Heart right ventricle (tissue), 16 donors: ENCODE data around the gene RSPH3. TPM values are rescaled to one million over a fixed set of nuclear protein-coding genes. Genes with fewer than 3 reads are reported as not detected.

Experiments used
- ATAC-seq, 8 donors: fragments of 200-7000 bp; cut with Tn5 transposase; one replicate each; pipeline ENCODE4 v1.9.1; 2020; ENCODE audit warnings: mild to moderate bottlenecking in 8 of 8, moderate library complexity in 8 of 8, moderate number of reproducible peaks in 1 of 8
- DNase-seq, 2 donors: peaks; one replicate each; pipeline ENCODE4 v3.0.0-alpha.2; 2020
- H3K27ac ChIP-seq, 10 donors: fragments of 200-600 bp; sonication (generic) in 2 of 10; one replicate each; pipeline versions ENCODE4 v1.5.0 to v1.8.0; 2020 to 2022; ENCODE audit warnings: mild to moderate bottlenecking in 3 of 10
- H3K27me3 ChIP-seq, 7 donors: fragments of 200-600 bp; one replicate each; pipeline ENCODE4 v1.8.0; 2021 to 2022; ENCODE audit warnings: mild to moderate bottlenecking in 2 of 7
- H3K36me3 ChIP-seq, 9 donors: fragments of 200-600 bp; sonication (generic) in 1 of 9; one replicate each; pipeline versions ENCODE4 v1.5.0 to v1.8.0; 2020 to 2022; ENCODE audit warnings: mild to moderate bottlenecking in 2 of 9
- H3K4me1 ChIP-seq, 9 donors: fragments of 200-600 bp; sonication (generic) in 1 of 9; one replicate each; pipeline versions ENCODE4 v1.5.0 to v1.8.0; 2020 to 2022; ENCODE audit warnings: mild to moderate bottlenecking in 4 of 9
- H3K4me3 ChIP-seq, 10 donors: fragments of 200-600 bp; sonication (generic) in 2 of 10; one replicate each; pipeline versions ENCODE4 v1.5.0 to v1.8.0; 2020 to 2022; ENCODE audit warnings: mild to moderate bottlenecking in 7 of 10, moderate library complexity in 2 of 10
- H3K9me3 ChIP-seq, 11 donors: fragments of 200-600 bp in 10 of 11; sonication (generic) in 2 of 11; one replicate each; pipeline versions ENCODE4 v1.5.0 to v1.8.0; 2013 to 2022; ENCODE audit warnings: mild to moderate bottlenecking in 2 of 11, control low read depth in 1 of 11, moderate library complexity in 1 of 11
- WGBS, 2 donors: extraction: QIAGEN DNeasy Blood & Tissue Kit; methylation state at CpG; one replicate each; pipeline ENCODE4 v1.1.7; 2013; ENCODE audit warnings: inconsistent platforms in 1 of 2; 5-methylcytosine and 5-hydroxymethylcytosine counted together
- intact Hi-C, 10 donors: fragments of 100-400 bp; cut with DNase I; formaldehyde crosslinking; loops; one replicate each; pipeline versions ENCODE4 v1.11.1 to v1.14.2; 2022
- polyA plus RNA-seq, 2 donors: library from polyadenylated mRNA; stranded (reverse); fragments of 200-250 nt; gene quantifications; one replicate each; pipeline ENCODE4 v1.2.3, GENCODE V29; 2013
- total RNA-seq, 10 donors: library from RNA; stranded (reverse); fragmentation: NEBNext Ultra II Directional in 3 of 10; extraction: Animal tissue kit (Norgen Biotek cat#: 25700) in 3 of 10; gene quantifications; one replicate each; pipeline versions ENCODE4 v1.2.1 to v1.2.4, GENCODE V29; 2021 to 2023
- TF ChIP-seq, protein P1 (sequence below), 9 donors: fragments of 200-600 bp; sonication (generic) in 2 of 9; IDR thresholded peaks; one replicate each; pipeline versions ENCODE4 v1.5.0 to v1.8.0; 2021 to 2022; ENCODE audit warnings: antibody characterized with exemption in 9 of 9, mild to moderate bottlenecking in 5 of 9, moderate library complexity in 1 of 9
- donor health status: Arrhythmogenic right ventricular cardiomyopathy.
- donor health status: ischemic (EF 13 %, LVEDD 7.1; RV severe dilation, severe dysfunction).
- donor health status: healthy with polysubstance abuse.
- donor health status: DM: no; HTN: yes; CAD: no.
- donor health status: DM: no; HTN: no; CAD: no.
- donor health status: ischemic (EF 25% LVEDD 6.9; RV normal size, moderate dysfunction).
- donor health status: ischemic (EF 25% LVEDD 5.7; RV mildly dilated, moderate dysfunction).
- donor health status: healthy.
- donor health status: DM: yes; HTN: yes; CAD: no.
- donor health status: Ischemic cardiomyopathy.
- donor health status: ischemic (EF 35%, LVEDD 5.7; RV mildly dilated, moderate dysfunction).
- donor health status: nonischemic (EF 11% LVEDD 7.7; RV severe dilation, severe dysfunction).
- donor health status: DM: yes; HTN: yes; CAD: no.
- donor health status: PGD.
- donor health status: ischemic (EF 29% LVEDD 5.4; RV normal size, mild dysfunction).
- donor health status: nonischemic (EF 23%, LVEDD 6.1; RV moderate dilation, normal function).

RSPH3 gene
- total and polyA plus RNA-seq, 12 donors: 2.3 to 11.7 (median 10.1) TPM

DNA sequence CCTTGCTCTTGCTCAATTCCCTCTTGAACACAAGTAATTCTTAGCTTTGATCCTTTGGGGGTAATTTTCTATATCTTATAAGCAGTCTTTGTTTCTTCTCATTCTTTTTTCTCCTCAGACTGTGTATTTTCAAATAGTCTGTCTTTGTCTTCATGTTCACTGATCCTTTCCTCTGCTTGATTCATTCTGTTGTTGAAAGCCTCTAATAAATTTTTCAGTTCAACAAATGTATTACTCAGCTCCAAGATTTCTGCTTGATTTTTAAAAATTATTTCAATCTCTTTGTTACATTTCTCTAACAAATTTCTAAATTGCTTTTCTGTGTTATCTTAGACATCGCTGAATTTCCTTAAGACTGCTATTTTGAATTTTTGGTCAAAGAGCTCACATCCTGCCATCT is 11.5 kb downstream of the RSPH3 start:
- DNase-seq: no peak
- TF ChIP-seq, protein P1, sequence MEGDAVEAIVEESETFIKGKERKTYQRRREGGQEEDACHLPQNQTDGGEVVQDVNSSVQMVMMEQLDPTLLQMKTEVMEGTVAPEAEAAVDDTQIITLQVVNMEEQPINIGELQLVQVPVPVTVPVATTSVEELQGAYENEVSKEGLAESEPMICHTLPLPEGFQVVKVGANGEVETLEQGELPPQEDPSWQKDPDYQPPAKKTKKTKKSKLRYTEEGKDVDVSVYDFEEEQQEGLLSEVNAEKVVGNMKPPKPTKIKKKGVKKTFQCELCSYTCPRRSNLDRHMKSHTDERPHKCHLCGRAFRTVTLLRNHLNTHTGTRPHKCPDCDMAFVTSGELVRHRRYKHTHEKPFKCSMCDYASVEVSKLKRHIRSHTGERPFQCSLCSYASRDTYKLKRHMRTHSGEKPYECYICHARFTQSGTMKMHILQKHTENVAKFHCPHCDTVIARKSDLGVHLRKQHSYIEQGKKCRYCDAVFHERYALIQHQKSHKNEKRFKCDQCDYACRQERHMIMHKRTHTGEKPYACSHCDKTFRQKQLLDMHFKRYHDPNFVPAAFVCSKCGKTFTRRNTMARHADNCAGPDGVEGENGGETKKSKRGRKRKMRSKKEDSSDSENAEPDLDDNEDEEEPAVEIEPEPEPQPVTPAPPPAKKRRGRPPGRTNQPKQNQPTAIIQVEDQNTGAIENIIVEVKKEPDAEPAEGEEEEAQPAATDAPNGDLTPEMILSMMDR (IDR thresholded peaks at IDR 0.05): no peak
- Histone ChIP-seq H3K4me3 (no peak overlapping the region), H3K4me1 (no peaks in the 10 kb centered on the region), H3K36me3 (peaks cover 0 to 18% (median 0%) of the 10 kb centered on the region in 9 donors), H3K9me3 (peaks cover 0 to 22% (median 11%) of the 10 kb centered on the region in 11 donors), H3K27me3 (no peaks in the 10 kb centered on the region), H3K27ac (no peak overlapping the region)
- intact Hi-C loops: no loop called here
- WGBS, 2 donors: 93 to 99% methylated on average over 1 of the region's 1 CpG
- ATAC-seq: no peak

DNA sequence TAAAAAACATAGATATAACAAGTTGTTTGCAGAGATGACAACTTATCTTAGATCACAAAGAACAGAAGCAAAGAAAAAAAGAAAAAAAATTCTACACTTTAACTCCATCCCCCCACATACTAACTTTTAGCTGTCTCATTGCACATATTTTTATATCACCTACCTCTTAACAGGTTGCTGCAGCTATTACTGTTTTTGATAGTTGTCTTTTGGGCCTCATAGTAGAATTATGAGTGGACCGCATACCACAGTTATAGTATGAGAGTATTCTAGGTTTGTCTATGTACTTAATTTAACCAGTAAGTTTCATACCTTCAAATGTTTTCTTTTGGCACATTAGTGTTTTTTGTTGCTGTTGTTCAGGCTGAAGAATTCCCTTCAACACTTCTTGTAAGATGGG is 12.3 kb downstream of the RSPH3 start:
- no peak for ATAC-seq
- Histone ChIP-seq H3K27ac (no peak overlapping the region), H3K27me3 (no peaks in the 10 kb centered on the region), H3K36me3 (peaks cover 0 to 15% (median 0%) of the 10 kb centered on the region in 9 donors), H3K4me1 (no peaks in the 10 kb centered on the region), H3K9me3 (peaks cover 0 to 22% (median 11%) of the 10 kb centered on the region in 11 donors), H3K4me3 (no peak overlapping the region)
- TF ChIP-seq, protein P1 (IDR thresholded peaks at IDR 0.05): no peak
- WGBS, 2 donors: 98 to 100% methylated on average over 1 of the region's 1 CpG
- intact Hi-C loops: no loop called here
- no peak for DNase-seq

GRCh38 chr6:158978757-158979156 is 21.2 kb downstream of the RSPH3 start:
- no peaks in the 10 kb centered on the region for H3K4me1 ChIP-seq
- no peaks in the 10 kb centered on the region for H3K9me3 ChIP-seq
- ATAC-seq: no peak
- H3K27me3 ChIP-seq: no peaks in the 10 kb centered on the region
- no peak overlapping the region for H3K27ac ChIP-seq
- peaks cover 0 to 61% (median 0%) of the 10 kb centered on the region in 9 donors for H3K36me3 ChIP-seq
- WGBS, 2 donors: 99 to 100% methylated on average over 3 of the region's 3 CpGs
- no peak for DNase-seq
- intact Hi-C loops: loop anchor here in 4 of 10 donors (10.0 kb wide), 2 partner anchors 164 to 184 kb away; partner anchors contain the start of gene EZR (in 1 of the 4)
- TF ChIP-seq, protein P1 (IDR thresholded peaks at IDR 0.05): no peak
- H3K4me3 ChIP-seq: no peak overlapping the region

GRCh38 chr6:158977382-158977781 is 22.6 kb downstream of the RSPH3 start:
- ATAC-seq (no peak), DNase-seq (no peak)
- Histone ChIP-seq H3K9me3 (no peaks in the 10 kb centered on the region), H3K4me3 (no peak overlapping the region), H3K27ac (no peak overlapping the region), H3K36me3 (peaks cover 0 to 59% (median 0%) of the 10 kb centered on the region in 9 donors), H3K4me1 (no peaks in the 10 kb centered on the region), H3K27me3 (no peaks in the 10 kb centered on the region)
- WGBS, 2 donors: 83 to 84% methylated on average over 3 of the region's 3 CpGs
- intact Hi-C loops: loop anchor here in 4 of 10 donors (10.0 kb wide), 2 partner anchors 163 to 183 kb away; partner anchors contain the start of gene EZR (in 1 of the 4)
- TF ChIP-seq, protein P1 (IDR thresholded peaks at IDR 0.05): no peak
